Liver (tissue), 9 donors: ENCODE data around the gene ANKDD1B. TPM values are rescaled to one million over a fixed set of nuclear protein-coding genes. Genes with fewer than 3 reads are reported as not detected.

Source experiments
- DNase-seq: peaks from one replicate; pipeline ENCODE4 v3.0.0-alpha.2; 2017; ENCODE audit warnings: low spot score
- H3K27ac ChIP-seq, 2 donors: one replicate each; pipeline ENCODE4 v1.7.0; 2013; ENCODE audit warnings: inconsistent platforms in 2 of 2, low read length in 2 of 2, control low read depth in 1 of 2, low read depth in 1 of 2, mild to moderate bottlenecking in 1 of 2
- H3K27me3 ChIP-seq, 4 donors: one replicate each; pipeline versions ENCODE4 v1.6.1 to v1.7.0; 2013; ENCODE audit warnings: low read length in 3 of 4, inconsistent platforms in 1 of 4, mild to moderate bottlenecking in 1 of 4, moderate library complexity in 1 of 4; ENCODE audit not compliant: control insufficient read depth in 4 of 4, insufficient read depth in 4 of 4
- H3K36me3 ChIP-seq, 4 donors: one replicate each; pipeline versions ENCODE4 v1.6.1 to v1.7.0; 2013; ENCODE audit warnings: low read length in 3 of 4, mild to moderate bottlenecking in 3 of 4, low read depth in 1 of 4, moderate library complexity in 1 of 4; ENCODE audit not compliant: control insufficient read depth in 4 of 4, insufficient read depth in 3 of 4
- H3K4me1 ChIP-seq, 4 donors: one replicate each; pipeline versions ENCODE4 v1.6.1 to v1.7.0; 2013; ENCODE audit warnings: low read length in 3 of 4, mild to moderate bottlenecking in 3 of 4, moderate library complexity in 1 of 4; ENCODE audit not compliant: control insufficient read depth in 4 of 4, insufficient read depth in 4 of 4
- H3K4me3 ChIP-seq, 3 donors: one replicate each; pipeline versions ENCODE4 v1.6.1 to v1.7.0; 2013; ENCODE audit warnings: low read length in 3 of 3, control low read depth in 1 of 3, low read depth in 1 of 3, mild to moderate bottlenecking in 1 of 3
- H3K9ac ChIP-seq, 2 donors: one replicate each; pipeline ENCODE4 v1.7.0; 2013; ENCODE audit warnings: low read length in 2 of 2, mild to moderate bottlenecking in 2 of 2, moderate library complexity in 2 of 2, control low read depth in 1 of 2, low read depth in 1 of 2
- H3K9me3 ChIP-seq, 4 donors: one replicate each; pipeline versions ENCODE4 v1.6.1 to v1.7.0; 2013; ENCODE audit warnings: low read length in 3 of 4; ENCODE audit not compliant: control insufficient read depth in 4 of 4
- EGR1 ChIP-seq, 2 donors: IDR thresholded peaks; 2 replicates each; pipeline ENCODE4 v1.6.1; 2016 to 2018; ENCODE audit warnings: antibody characterized with exemption in 2 of 2, low read depth in 2 of 2
- FOXA1 ChIP-seq: IDR thresholded peaks from 2 replicates; pipeline ENCODE4 v1.6.1; 2016; ENCODE audit warnings: antibody characterized with exemption
- HNF4A ChIP-seq, 2 donors: conservative IDR thresholded peaks; 2 replicates each; pipeline ENCODE4 v1.6.1; 2016; ENCODE audit warnings: antibody characterized with exemption in 2 of 2, mild to moderate bottlenecking in 2 of 2
- HNF4G ChIP-seq: IDR thresholded peaks from 2 replicates; pipeline ENCODE4 v1.6.1; 2016; ENCODE audit warnings: antibody characterized with exemption
- JUND ChIP-seq, 2 donors: IDR thresholded peaks; 2 replicates each; pipeline ENCODE4 v1.6.1; 2016; ENCODE audit warnings: antibody characterized with exemption in 2 of 2
- MAX ChIP-seq: IDR thresholded peaks from 2 replicates; pipeline ENCODE4 v1.6.1; 2016; ENCODE audit warnings: antibody characterized with exemption
- REST ChIP-seq: IDR thresholded peaks from 2 replicates; pipeline ENCODE4 v1.6.1; 2016; ENCODE audit warnings: antibody characterized with exemption, mild to moderate bottlenecking
- RXRA ChIP-seq, 2 donors: IDR thresholded peaks; 2 replicates each; pipeline ENCODE4 v1.6.1; 2017 to 2018; ENCODE audit warnings: antibody characterized with exemption in 2 of 2, mild to moderate bottlenecking in 1 of 2
- TAF1 ChIP-seq: conservative IDR thresholded peaks from 2 replicates; pipeline ENCODE4 v1.6.1; 2016; ENCODE audit warnings: antibody characterized with exemption, mild to moderate bottlenecking
- ZBTB33 ChIP-seq: IDR thresholded peaks from 2 replicates; pipeline ENCODE4 v1.6.1; 2016; ENCODE audit warnings: antibody characterized with exemption
- WGBS: extraction: QIAGEN DNeasy Blood & Tissue Kit; methylation state at CpG from one replicate; pipeline ENCODE4 v1.1.7; 2013; 5-methylcytosine and 5-hydroxymethylcytosine counted together
- polyA plus RNA-seq, 2 donors: library from polyadenylated mRNA; stranded (reverse) in 1 of 2; unstranded in 1 of 2; fragments of 200-250 nt in 1 of 2; fragments of >200 nt in 1 of 2; fragmentation: Nextera tagmentation in 1 of 2; extraction: Ambion mirVana in 1 of 2; gene quantifications; one replicate each; pipeline versions ENCODE4 v1.2.1 to v1.2.3, GENCODE V29; 2013 to 2015
- total RNA-seq, 2 donors: library from RNA; depleted of rRNA; stranded (reverse); fragments of >200 nt; gene quantifications; one replicate each; pipeline ENCODE4 v1.2.3, GENCODE V29; 2014
- donor health status: healthy.
- donor health status: healthy.
- donor health status: healthy.
- donor health status: healthy.
- donor health status: healthy.

Gene ANKDD1B
- total and polyA plus RNA-seq, 4 donors: 0.05 to 1.4 (median 0.52) TPM

- TF ChIP-seq MAX (no peak), EGR1 (IDR thresholded peaks at IDR 0.05; ENCODE audit: low read depth in 2 of 2) (no peak)
These were observed 43.5 kb downstream of the ANKDD1B start (continued) for GRCh38 chr5:75654693-75655295.

- WGBS: 80% methylated on average over 9 of the region's 9 CpGs
These were observed 45.2 kb downstream of the ANKDD1B start for GRCh38 chr5:75656311-75657003.

More at GRCh38 chr5:75656311-75657003, 45.2 kb downstream of the ANKDD1B start:
- no peaks in the 10 kb centered on the region for H3K9me3 ChIP-seq
- no peaks in the 10 kb centered on the region for H3K36me3 ChIP-seq
- no peaks in the 10 kb centered on the region for H3K27me3 ChIP-seq
- TF ChIP-seq TAF1 (no peak), JUND (IDR thresholded peaks at IDR 0.05) (no peak), MAX (no peak), ZBTB33 (no peak), REST (no peak), RXRA (IDR thresholded peaks at IDR 0.05) (no peak), EGR1 (IDR thresholded peaks at IDR 0.05; ENCODE audit: low read depth in 2 of 2) (no peak), HNF4G (no peak), FOXA1 (no peak), HNF4A (conservative IDR thresholded peaks at IDR 0.05) (no peak)
- H3K9ac ChIP-seq: no peak overlapping the region
- no peak overlapping the region for H3K27ac ChIP-seq
- peak overlapping the region in 2 of 3 donors; percentile 13 to 16 for H3K4me3 ChIP-seq
- no peak for DNase-seq
- no peaks in the 10 kb centered on the region for H3K4me1 ChIP-seq
